Chondrocyte (in vitro differentiated cells): ENCODE results near the gene CSNK2A1. TPM values are rescaled to one million over a fixed set of nuclear protein-coding genes. Genes with fewer than 3 reads are reported as not detected.

Experiments
- DNase-seq: peaks from one replicate; pipeline ENCODE4 v3.0.0; 2021; ENCODE audit warnings: mixed read lengths, low spot score
- H3K27ac Mint-ChIP-seq: one replicate; pipeline ENCODE4 v1.8.0; 2021; ENCODE audit warnings: mild to moderate bottlenecking, moderate library complexity, mixed read lengths; ENCODE audit not compliant: unreplicated experiment
- H3K27me3 Mint-ChIP-seq: 2 replicates; pipeline ENCODE4 v1.8.0; 2021; ENCODE audit warnings: low read depth, mixed read lengths
- H3K36me3 Mint-ChIP-seq: 2 replicates; pipeline ENCODE4 v1.8.0; 2021; ENCODE audit warnings: low read depth, mixed read lengths
- H3K4me1 Mint-ChIP-seq: 2 replicates; pipeline ENCODE4 v1.8.0; 2021; ENCODE audit warnings: low read depth, mild to moderate bottlenecking, mixed read lengths
- H3K4me3 Mint-ChIP-seq: one replicate; pipeline ENCODE4 v1.8.0; 2021; ENCODE audit warnings: mild to moderate bottlenecking, moderate library complexity, mixed read lengths; ENCODE audit not compliant: unreplicated experiment
- H3K9me3 Mint-ChIP-seq: 2 replicates; pipeline ENCODE4 v1.8.0; 2021; ENCODE audit warnings: low read depth, mixed read lengths
- CTCF ChIP-seq: fragments of 200-600 bp; sonication (generic); IDR thresholded peaks from 2 replicates; pipeline ENCODE4 v1.5.0; 2021; ENCODE audit warnings: antibody characterized with exemption, mild to moderate bottlenecking, moderate library complexity
- total RNA-seq: library from RNA; stranded (reverse); gene quantifications from 3 replicates; pipeline ENCODE4 v1.2.1, GENCODE V29; 2021

The CSNK2A1 gene
- total RNA-seq, 1 donor from 2014 or later = 122 TPM

- no peak overlapping the region for H3K4me3 Mint-ChIP-seq
- TF ChIP-seq CTCF = no peak
- no peaks in the 10 kb centered on the region for H3K27me3 Mint-ChIP-seq
- H3K9me3 Mint-ChIP-seq = no peaks in the 10 kb centered on the region
- no peak for DNase-seq
- H3K36me3 Mint-ChIP-seq = peaks cover 14% of the 10 kb centered on the region
- H3K4me1 Mint-ChIP-seq = peaks cover 4% of the 10 kb centered on the region
- no peak overlapping the region for H3K27ac Mint-ChIP-seq
Measured at GRCh38 chr20:427401-427800, 116.2 kb downstream of the CSNK2A1 start.

- Mint-ChIP-seq H3K36me3 (peaks cover 18% of the 10 kb centered on the region), H3K4me3 (no peak overlapping the region), H3K27me3 (no peaks in the 10 kb centered on the region), H3K27ac (no peak overlapping the region), H3K9me3 (no peaks in the 10 kb centered on the region), H3K4me1 (peaks cover 3% of the 10 kb centered on the region)
- no peak for DNase-seq
- TF ChIP-seq CTCF = no peak
Measured at GRCh38 chr20:426566-426965, 117.0 kb downstream of the CSNK2A1 start.

Other genes starting within 250 kb of the CSNK2A1 start
- 17.2 to 18.6 TPM (median 17.4 TPM) in 3 replicates for gene ZCCHC3, start 246.2 kb downstream of the CSNK2A1 start, total RNA-seq
- 34.3 to 40.4 TPM (median 39.6 TPM) in 3 replicates for gene SOX12, start 218.2 kb downstream of the CSNK2A1 start, total RNA-seq
- 72.1 to 77.1 TPM (median 73.2 TPM) in 3 replicates for gene NRSN2, start 196.7 kb downstream of the CSNK2A1 start, total RNA-seq
- 7.0 to 141 TPM (median 137 TPM) in 3 replicates for gene TRIB3, start 163.0 kb downstream of the CSNK2A1 start, total RNA-seq
- 84.1 to 95.5 TPM (median 94.3 TPM) in 3 replicates for gene RBCK1, start 135.5 kb downstream of the CSNK2A1 start, total RNA-seq
- 56.2 to 64.7 TPM (median 64.0 TPM) in 3 replicates for gene TBC1D20, start 81.3 kb downstream of the CSNK2A1 start, total RNA-seq
- 0.28 to 0.50 TPM in 2 of 3 replicates, not detected in the other for gene TCF15, start 66.5 kb upstream of the CSNK2A1 start, total RNA-seq
- 19.3 to 20.8 TPM (median 20.6 TPM) in 3 replicates for gene SRXN1, start 109.4 kb upstream of the CSNK2A1 start, total RNA-seq
- not detected in 3 replicates for gene SCRT2, start 132.0 kb upstream of the CSNK2A1 start, total RNA-seq
- not detected in 3 replicates for gene SLC52A3, start 224.7 kb upstream of the CSNK2A1 start, total RNA-seq